ENCODE measurements around the gene KDM3B.

- TF ChIP-seq CTCF (IDR thresholded peaks at IDR 0.05) = no peak
- TF ChIP-seq POLR2A (IDR thresholded peaks at IDR 0.05) = no peak
- TF ChIP-seq EP300 (IDR thresholded peaks at IDR 0.05) = no peak
Observed at GRCh38 chr5:138315751-138316278, 36.7 kb upstream of the KDM3B start.

All from tibial nerve (tissue), 4 donors.